KOPT-K1 (cell line): ENCODE data around the gene RPP14.

ENCODE experiments used
- H3K27ac ChIP-seq: fragments of 200-600 bp; sonication (generic); 2 replicates; pipeline ENCODE4 v1.5.1; 2016; ENCODE audit warnings: antibody characterized with exemption, mild to moderate bottlenecking, low read depth, low read length; ENCODE audit not compliant: poor library complexity, severe bottlenecking
- H3K36me3 ChIP-seq: fragments of 200-600 bp; sonication (generic); 2 replicates; pipeline ENCODE4 v1.5.1; 2017; ENCODE audit warnings: antibody characterized with exemption, mild to moderate bottlenecking, low read length, moderate library complexity; ENCODE audit not compliant: insufficient read depth
- H3K9me3 ChIP-seq: fragments of 200-600 bp; sonication (generic); 2 replicates; pipeline ENCODE4 v1.5.1; 2017; ENCODE audit warnings: antibody characterized with exemption, low read length, mild to moderate bottlenecking; ENCODE audit not compliant: insufficient read depth, poor library complexity, severe bottlenecking

The RPP14 gene

DNA sequence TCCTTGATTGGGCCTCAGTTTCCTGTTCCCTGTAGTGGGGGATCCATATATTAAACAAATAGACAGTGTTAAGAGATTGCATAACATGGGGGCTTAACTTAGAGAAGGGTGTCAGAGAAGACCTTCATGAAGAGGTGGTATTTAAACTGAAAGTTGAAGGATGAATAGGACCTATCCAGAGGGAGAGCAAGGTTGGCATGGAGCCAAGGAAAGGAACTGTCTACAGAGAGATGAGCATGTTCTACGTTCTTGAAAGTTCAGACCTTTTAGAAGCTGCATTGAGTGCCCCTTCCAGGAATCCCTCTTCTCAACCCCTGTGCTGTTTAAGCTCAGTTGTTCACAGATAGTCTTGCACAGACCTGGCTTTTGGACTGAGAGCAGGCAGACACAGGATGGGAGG lies 2.7 kb downstream of the RPP14 start:
- Histone ChIP-seq H3K36me3 (peaks cover 57% of the 10 kb centered on the region), H3K27ac (no peak overlapping the region), H3K9me3 (no peaks in the 10 kb centered on the region)

DNA sequence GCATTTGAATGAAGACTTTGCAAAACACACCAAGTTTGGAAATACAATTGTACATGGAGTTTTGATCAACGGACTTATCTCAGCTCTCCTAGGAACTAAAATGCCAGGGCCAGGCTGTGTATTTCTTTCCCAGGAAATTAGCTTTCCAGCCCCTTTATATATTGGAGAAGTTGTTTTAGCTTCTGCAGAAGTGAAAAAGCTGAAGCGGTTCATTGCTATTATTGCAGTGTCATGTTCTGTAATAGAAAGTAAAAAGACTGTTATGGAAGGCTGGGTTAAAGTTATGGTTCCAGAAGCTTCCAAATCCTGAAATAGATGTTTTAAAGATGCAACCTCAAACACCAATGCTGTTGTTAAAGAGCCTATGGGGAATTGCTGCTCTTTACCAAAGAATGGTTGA lies 11.8 kb downstream of the RPP14 start:
- Histone ChIP-seq H3K9me3 (no peaks in the 10 kb centered on the region), H3K27ac (no peak overlapping the region), H3K36me3 (peaks cover 87% of the 10 kb centered on the region)

DNA sequence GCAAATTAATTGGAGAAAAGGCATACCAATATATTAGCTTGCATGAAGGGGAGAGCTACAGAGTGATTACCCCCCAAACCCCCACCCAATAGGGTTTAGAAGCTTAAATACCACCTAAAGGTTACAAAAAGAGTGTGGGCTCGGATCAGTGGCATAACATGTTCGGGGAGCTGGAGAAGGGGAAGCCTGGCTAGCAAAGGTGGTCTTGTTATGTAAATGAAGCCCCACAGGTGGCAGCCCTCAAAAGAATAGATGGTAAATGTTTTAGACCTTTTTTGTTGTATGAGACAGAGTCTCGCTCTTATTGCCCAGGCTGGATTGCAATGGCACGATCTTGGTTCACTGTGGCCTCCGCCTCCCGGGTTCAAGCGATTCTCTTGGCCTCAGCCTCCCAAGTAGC lies 15.7 kb downstream of the RPP14 start:
- no peaks in the 10 kb centered on the region for H3K9me3 ChIP-seq
- H3K27ac ChIP-seq: peak overlapping the region; percentile 30
- H3K36me3 ChIP-seq: peaks cover 48% of the 10 kb centered on the region

DNA sequence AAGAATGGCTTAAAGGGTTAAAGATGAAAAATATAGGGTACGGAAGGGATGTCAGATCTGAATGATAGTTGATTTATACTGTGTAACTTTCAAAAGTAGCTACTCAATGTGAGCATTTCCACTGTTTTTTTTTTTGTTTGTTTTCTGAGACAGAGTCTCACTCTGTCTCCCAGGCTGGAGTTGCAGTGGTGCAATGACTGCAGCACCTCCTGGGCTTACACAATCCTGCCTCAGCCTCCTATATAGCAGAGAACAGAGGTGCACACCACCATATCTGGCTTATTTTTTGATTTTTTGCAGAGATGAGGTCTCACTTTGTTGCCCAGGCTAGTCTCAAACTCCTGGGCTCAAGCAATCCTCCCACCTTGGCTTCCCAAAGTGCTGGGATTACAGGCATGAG lies 16.7 kb downstream of the RPP14 start:
- Histone ChIP-seq H3K27ac (no peak overlapping the region), H3K9me3 (no peaks in the 10 kb centered on the region), H3K36me3 (peaks cover 38% of the 10 kb centered on the region)

DNA sequence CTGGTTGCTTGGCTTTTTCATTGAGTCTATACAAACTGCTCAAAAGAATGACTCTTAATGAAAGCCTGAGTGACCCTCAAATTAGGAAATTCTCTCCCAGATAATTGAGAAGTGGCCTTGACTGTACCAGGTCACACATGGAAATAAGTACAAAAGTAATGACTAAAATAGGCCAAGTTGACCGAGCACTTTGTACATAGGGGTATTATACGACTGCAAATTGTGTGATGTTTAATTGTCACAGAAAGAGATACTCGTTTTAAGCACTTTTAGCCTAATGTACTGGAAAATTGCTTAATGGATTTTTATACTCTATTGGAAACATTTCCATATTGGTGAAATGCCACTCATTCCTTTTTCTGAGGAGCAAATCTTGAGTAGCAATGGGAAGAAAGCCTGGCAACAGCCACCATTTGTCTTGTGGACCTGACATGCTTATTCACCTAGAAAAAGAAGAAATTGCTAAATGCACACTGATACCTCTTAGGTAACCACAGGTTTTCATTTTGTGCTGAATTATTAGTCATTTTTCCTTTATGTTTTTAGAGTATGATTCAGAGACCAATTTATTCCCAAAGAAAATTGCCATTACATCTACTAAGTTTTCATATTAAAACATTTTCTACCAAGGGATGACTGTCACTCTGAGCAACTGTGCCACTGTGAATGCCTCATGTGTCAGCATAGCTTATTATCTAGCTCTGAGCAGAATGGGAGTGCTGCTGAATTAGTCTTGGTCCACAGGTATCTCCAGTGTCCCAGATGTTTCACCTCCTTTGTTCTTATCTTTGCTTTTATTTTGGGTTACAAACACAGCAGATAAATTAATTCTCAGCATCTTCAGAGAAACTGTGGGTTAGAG lies 17.7 kb downstream of the RPP14 start:
- peak overlapping the region; percentile 22 for H3K27ac ChIP-seq
- H3K36me3 ChIP-seq: peaks cover 28% of the 10 kb centered on the region
- no peaks in the 10 kb centered on the region for H3K9me3 ChIP-seq

DNA sequence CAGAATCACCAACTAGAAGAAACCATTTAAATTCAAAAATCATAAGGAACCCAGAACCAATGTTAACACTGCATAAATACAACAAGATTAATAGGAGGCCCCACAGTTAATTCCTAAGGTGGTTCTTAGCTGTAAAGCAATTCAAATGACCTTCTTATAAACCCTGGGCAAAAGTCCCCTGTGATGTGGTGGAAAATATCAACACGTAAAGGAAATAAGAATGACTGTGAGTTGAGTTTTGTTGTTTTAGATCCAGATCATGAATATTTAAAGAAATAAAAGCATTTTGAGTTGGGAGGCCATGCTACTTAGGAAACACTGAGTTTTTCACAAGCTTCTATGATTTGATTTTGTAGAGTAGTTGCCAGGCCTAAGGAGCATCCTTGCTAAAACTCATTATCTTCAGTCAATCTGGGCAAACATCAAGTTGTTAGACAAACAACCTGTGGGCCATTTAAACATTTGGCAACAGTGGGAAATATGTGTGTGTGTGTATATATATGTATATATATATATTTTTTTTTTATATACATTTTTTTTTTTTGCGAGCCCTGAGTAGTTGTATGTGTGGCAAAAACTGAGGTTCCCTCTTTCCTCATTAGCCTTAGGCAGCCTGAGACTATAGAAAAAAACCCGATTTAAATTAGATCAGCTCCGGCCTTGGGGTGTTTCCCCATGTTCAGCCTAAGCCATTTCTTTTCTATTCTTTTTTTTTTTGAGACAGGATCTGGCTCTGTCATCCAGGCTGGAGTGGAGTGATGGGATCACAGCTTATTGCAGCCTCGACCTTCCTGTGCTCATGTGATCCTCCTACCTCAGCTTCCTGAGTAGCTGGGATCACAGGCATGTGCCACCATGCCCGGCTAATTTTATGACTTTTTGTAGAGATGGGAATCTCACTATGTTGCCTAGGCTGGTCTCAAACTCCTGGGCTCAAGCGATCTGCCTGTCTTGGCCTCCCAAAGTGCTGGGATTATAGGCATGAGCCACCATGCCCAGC lies 18.6 kb downstream of the RPP14 start:
- peak overlapping the region; percentile 36 for H3K27ac ChIP-seq
- H3K9me3 ChIP-seq: no peaks in the 10 kb centered on the region
- H3K36me3 ChIP-seq: peaks cover 20% of the 10 kb centered on the region

DNA sequence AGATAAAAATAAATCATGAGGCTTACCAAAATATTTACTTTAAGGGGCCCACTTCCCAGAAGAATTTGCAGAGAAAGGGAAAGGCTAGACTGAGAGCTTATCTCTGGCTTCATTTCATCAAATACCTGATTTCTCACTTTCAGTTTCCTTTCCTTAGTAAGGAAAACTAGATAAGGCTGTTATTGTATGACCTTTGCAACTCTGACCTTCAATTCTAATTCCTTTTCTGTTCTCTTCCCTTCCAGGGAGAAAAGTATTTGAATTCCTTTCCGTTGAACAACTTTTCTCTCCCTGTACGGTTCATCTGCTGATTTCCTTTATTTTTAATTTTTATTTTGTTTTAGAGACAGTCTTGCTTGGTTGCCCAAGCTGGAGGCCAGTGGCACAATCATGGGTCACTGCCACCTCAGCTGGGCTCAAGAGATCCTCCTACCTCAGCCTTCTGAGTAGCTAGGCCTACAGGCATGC lies 19.5 kb downstream of the RPP14 start:
- Histone ChIP-seq H3K27ac (peak overlapping the region; percentile 36), H3K9me3 (no peaks in the 10 kb centered on the region)

DNA sequence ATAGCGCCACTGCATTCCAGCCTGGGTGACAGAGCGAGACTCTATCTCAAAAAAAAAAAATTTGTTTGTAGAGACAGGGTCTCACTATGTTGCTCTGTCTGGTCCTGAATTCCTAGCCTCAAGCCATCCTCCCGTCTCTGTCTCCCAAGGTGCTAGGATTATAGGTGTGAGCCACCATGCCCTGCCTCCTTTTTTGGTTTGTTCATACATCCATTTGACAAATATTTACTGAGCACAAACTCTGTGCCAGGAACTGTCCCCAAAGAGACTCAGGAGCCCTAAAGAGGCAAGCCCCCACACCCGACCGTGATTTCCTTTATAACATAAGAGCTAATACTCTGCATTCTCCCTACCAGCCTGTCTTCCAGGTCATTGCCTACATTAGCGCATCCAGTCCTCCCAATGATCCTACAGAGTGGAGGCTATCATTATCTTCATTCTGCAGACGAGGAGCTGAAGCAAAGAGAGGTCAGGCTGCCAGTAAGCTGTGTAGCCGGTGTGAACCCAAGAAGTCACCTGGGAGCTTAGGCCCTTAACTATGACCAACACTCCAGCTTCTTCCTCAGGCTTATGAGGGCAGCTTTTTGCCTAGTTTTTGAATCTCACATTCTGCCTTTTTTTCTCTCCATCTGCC lies 20.3 kb downstream of the RPP14 start:
- Histone ChIP-seq H3K36me3 (peaks cover 9% of the 10 kb centered on the region), H3K9me3 (no peaks in the 10 kb centered on the region), H3K27ac (no peak overlapping the region)

More for the DNA sequence above, 19.5 kb downstream of the RPP14 start:
- peaks cover 17% of the 10 kb centered on the region for H3K36me3 ChIP-seq

DNA sequence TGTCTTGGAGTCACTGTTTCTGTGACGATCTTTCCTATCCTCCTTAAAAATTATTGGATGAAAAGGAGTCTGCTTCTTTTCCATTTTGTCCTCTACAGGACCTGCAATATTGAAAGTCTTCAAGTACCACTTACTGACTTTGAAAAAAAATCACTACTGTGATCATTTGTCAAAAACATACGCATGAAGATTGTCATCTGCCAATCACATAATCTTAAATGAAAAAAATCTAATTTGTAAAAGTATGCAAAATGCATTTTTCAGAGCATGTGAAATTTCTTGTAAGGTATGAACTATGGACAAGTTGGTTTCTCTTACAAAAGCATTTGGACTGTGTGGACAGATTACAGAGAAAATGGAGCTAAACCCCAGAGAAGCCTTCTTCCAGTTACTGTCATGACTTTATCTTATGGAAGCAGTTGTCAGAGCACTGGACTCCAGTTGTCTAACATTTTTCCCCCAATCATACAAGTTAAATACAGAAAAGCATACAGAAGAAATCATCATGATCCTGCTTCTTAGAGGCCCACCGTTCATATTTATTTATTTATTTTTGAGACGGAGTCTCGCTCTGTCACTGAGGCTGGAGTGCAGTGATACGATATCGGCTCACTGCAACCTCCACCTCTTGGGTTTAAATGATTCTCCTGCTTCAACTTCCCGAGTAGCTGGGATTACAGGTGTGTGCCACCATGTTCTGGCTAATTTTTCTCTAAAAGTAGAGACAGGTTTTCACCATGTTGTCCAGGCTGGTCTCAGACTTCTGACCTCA lies 23.3 kb downstream of the RPP14 start:
- Histone ChIP-seq H3K9me3 (no peaks in the 10 kb centered on the region), H3K36me3 (no peaks in the 10 kb centered on the region), H3K27ac (no peak overlapping the region)

DNA sequence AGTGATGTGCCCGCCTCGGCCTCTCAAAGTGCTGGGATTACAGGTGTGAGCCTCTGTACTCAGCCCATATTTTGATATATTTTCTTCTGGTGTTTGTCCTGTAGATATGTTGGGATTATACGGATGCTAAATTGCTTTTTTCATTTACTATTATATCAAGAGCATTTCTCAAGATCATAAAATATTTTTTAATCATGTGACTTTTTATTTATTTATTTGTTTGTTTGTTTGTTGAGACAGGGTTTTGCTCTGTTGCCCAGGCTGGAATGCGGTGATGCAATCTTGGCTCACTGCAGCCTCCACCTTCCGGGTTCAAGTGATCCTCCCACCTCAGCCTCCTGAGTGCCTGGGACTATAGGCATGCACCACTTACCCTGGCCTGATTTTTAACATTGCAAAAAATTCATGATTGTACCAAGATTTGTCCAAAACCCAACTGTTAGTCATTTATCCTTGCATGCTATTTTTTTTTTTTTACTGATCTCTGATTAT lies 23.9 kb downstream of the RPP14 start:
- Histone ChIP-seq H3K36me3 (no peaks in the 10 kb centered on the region), H3K27ac (no peak overlapping the region)

DNA sequence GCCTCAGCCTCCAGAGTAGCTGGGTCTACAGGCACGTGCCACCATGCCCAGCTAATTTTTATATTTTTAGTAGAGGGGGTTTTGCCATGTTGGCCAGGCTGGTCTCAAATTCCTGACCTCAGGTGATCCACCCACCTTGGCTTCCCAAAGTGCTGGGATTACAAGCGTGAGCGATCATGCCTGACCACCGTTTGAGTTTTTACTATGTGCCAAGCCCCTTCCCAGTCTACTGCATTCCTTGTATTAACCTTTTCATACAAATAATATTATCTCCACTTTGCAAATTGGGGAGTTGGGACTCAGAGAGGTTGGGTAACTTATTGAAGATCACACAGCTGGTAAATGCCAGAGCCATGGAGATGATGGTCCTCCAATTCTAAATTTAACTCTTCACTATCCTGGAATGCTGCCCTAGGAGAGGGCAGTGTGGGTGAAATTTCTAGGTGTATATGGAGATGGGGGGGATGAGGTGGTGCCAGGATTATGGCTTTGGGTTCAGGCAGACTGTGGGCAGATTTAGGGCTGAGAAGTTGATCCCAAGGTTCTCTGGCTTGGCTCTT lies 25.6 kb downstream of the RPP14 start:
- peak overlapping the region; percentile 86 for H3K27ac ChIP-seq
- no peaks in the 10 kb centered on the region for H3K9me3 ChIP-seq
- peaks cover 8% of the 10 kb centered on the region for H3K36me3 ChIP-seq

More for the DNA sequence above, 23.9 kb downstream of the RPP14 start:
- H3K9me3 ChIP-seq: no peaks in the 10 kb centered on the region

DNA sequence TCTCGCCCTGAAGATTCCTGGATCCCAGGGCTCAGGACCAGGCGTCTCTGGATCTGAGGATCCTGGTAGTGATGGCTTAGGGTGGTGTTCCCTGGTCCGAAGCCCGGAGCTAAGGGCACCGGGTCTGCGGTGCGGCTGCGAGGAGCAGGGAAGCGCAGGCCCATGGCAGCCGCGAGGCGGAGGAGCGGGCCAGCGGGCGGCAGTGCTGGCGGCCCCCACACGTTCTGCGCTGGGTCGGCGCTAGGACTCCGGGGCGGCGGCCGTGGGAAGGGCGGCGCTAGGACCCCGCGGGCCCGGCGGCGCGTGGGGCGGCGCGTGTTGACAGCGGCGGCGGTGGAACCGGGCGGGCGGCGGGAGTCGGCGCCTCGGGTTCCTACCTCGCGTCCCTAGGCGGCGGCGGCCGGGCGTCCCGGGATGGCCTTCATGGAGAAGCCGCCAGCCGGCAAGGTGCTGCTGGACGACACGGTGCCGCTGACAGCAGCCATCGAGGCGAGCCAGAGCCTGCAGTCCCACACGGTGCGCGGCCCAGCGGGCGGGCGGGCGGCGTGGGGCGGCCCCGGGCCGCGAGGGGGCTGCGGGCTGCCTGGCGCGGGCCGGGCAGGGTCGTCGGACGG lies 26.6 kb downstream of the RPP14 start, which contains the start of gene PXK:
PXK (plus strand) TSS at position 318 of the 614 bp plus-strand sequence; CDS start at position 415, 97 bp downstream.
- H3K27ac ChIP-seq: peak within 1 kb of the TSS; percentile 86
- H3K9me3 ChIP-seq: no peaks in the 10 kb centered on the region
- H3K36me3 ChIP-seq: peaks cover 18% of the 10 kb centered on the region

DNA sequence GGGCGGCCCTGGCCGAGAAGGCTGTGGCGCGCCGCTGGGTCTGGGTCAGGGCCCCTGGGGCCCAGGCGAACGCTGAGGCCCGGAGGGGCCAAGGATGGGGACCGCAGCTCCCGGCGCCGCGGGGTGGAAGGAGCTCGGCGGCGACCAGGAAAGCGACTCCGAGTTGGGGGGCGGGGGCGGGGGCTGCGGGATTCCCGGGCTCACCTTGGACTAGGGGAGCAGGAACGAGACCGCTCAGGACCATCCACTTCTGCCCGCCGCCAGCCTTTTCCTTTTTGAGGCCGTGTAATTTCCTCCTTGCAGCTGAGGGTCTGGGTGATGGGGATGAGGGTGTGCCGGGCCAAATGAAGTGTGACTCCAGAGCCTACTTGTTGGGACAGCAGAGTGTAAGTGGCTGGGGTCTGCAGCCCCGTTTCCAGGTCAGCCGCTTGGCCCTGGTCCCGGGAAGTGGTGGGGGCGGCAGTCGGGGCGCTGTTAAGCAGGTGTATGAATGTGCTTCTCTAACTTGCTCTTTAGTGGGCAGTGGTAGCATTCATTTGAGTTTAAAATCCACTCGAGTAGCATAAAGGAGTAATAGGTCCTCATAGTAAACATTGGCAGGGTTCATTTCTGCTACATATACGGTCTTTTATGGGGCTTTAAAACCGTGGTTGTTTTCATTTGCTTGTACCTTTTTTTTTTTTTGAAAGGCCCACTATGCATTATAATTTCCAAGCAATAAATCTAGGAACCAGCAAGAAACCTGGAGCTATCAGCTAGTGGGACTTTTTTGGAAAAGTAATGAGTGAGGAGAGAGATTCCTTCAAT lies 27.4 kb downstream of the RPP14 start:
- Histone ChIP-seq H3K27ac (peak overlapping the region; percentile 86), H3K9me3 (no peaks in the 10 kb centered on the region)

More for the DNA sequence above, 27.4 kb downstream of the RPP14 start:
- peaks cover 23% of the 10 kb centered on the region for H3K36me3 ChIP-seq
